WI38 (cell line): ENCODE results near the gene EFCAB8.

Experiments used
- H3K4me3 ChIP-seq: 2 replicates; pipeline ENCODE4 v1.5.1; 2011; ENCODE audit warnings: low read depth, mild to moderate bottlenecking, control low read depth, low read length
- TF ChIP-seq, protein P1 (sequence below): IDR thresholded peaks from 2 replicates; pipeline ENCODE4 v1.5.1; 2012; ENCODE audit warnings: low read depth, mild to moderate bottlenecking, control low read depth, low read length

EFCAB8 gene

DNA sequence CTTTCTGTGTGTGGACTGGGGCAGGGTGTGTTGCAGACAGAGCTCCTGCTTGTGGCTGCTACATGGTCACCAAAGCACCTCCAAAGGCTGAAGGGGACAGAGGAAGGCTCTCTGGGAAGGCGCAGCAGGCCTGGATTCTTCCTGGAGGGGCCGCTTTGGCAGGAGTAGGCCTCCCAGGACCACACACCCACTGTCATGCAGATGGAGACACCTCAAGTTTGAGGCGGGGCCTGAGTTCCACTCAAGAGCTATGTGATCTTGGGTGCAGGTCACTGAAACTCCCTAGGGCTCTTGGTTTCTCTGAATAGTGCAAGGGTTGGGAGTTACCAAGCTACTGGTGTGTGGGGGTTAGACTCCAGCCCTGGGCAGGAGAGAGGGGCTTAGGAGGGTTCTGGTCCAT lies 27.9 kb downstream of the EFCAB8 start:
- H3K4me3 ChIP-seq = no peak overlapping the region
- TF ChIP-seq, protein P1, sequence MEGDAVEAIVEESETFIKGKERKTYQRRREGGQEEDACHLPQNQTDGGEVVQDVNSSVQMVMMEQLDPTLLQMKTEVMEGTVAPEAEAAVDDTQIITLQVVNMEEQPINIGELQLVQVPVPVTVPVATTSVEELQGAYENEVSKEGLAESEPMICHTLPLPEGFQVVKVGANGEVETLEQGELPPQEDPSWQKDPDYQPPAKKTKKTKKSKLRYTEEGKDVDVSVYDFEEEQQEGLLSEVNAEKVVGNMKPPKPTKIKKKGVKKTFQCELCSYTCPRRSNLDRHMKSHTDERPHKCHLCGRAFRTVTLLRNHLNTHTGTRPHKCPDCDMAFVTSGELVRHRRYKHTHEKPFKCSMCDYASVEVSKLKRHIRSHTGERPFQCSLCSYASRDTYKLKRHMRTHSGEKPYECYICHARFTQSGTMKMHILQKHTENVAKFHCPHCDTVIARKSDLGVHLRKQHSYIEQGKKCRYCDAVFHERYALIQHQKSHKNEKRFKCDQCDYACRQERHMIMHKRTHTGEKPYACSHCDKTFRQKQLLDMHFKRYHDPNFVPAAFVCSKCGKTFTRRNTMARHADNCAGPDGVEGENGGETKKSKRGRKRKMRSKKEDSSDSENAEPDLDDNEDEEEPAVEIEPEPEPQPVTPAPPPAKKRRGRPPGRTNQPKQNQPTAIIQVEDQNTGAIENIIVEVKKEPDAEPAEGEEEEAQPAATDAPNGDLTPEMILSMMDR = no peak

GRCh38 chr20:32887492-32887891 lies 28.8 kb downstream of the EFCAB8 start:
- no peak overlapping the region for H3K4me3 ChIP-seq
- TF ChIP-seq, protein P1 = no peak

DNA sequence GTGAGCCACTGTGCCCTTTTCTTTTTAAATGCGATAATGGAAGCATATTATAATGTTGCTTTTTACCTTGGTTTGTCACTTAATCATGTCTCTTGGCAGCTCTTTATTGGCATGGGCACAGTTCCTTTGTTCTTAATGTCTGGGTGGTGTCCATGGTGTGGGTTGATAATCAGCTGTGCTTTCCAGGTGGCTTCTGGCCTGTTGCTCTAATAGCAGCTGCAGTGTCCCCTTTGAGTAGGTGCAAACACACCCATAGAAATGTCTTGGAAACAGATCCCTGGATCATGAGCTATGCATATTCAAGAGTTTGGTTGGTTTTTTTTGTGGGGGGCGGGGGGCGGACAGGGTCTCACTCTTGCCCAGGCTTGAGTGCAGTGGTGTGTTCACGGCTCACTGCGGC lies 29.9 kb downstream of the EFCAB8 start:
- no peak overlapping the region for H3K4me3 ChIP-seq
- TF ChIP-seq, protein P1 = no peak

DNA sequence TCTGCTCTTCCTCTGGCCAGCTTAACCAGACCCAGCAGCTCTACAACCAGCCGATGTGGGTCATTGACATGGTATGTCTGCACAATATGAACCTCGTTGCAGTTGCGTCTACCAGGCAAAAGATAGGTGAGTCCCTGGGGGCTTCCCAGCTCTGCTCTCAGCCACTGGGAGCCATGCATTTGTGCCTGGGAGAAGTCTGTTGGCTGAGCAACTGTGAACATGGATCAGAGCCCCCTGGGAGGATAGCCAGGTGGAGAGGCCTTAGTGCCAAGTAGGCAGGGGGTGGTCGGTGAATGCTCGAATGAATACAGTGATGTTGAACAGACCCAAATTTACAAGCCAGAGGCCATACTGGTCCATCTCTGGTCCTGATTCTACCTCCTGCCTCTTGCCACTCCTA lies 30.6 kb downstream of the EFCAB8 start:
- TF ChIP-seq, protein P1 = no peak
- H3K4me3 ChIP-seq = no peak overlapping the region

GRCh38 chr20:32891491-32891890 lies 32.8 kb downstream of the EFCAB8 start:
- no peak overlapping the region for H3K4me3 ChIP-seq
- TF ChIP-seq, protein P1 = no peak

GRCh38 chr20:32891926-32892660 lies 33.4 kb downstream of the EFCAB8 start:
- TF ChIP-seq, protein P1 = no peak
- no peak overlapping the region for H3K4me3 ChIP-seq

GRCh38 chr20:32893263-32894025 lies 34.7 kb downstream of the EFCAB8 start:
- no peak overlapping the region for H3K4me3 ChIP-seq
- TF ChIP-seq, protein P1 = no peak
